Psoas muscle (tissue), 8 donors: ENCODE results near the gene STAT1. TPM values are rescaled to one million over a fixed set of nuclear protein-coding genes. Genes with fewer than 3 reads are reported as not detected.

Experiments used
- ATAC-seq, 4 donors: fragments of 200-7000 bp; cut with Tn5 transposase; one replicate each; pipeline ENCODE4 v1.9.1; 2020; ENCODE audit warnings: moderate library complexity in 3 of 4, mild to moderate bottlenecking in 2 of 4
- DNase-seq, 2 donors: peaks; one replicate each; pipeline ENCODE4 v3.0.0-alpha.2; 2020
- H3K27ac ChIP-seq: fragments of 200-600 bp; one replicate; pipeline ENCODE4 v1.8.0; 2022
- H3K27me3 ChIP-seq, 3 donors: fragments of 200-600 bp in 1 of 3; one replicate each; pipeline versions ENCODE4 v1.6.1 to v1.8.0; 2013 to 2022; ENCODE audit warnings: low read length in 2 of 3, mild to moderate bottlenecking in 2 of 3, moderate library complexity in 1 of 3; ENCODE audit not compliant: insufficient read depth in 3 of 3
- H3K36me3 ChIP-seq, 2 donors: fragments of 200-600 bp in 1 of 2; one replicate each; pipeline versions ENCODE4 v1.6.1 to v1.8.0; 2013 to 2022; ENCODE audit warnings: low read depth in 1 of 2, mild to moderate bottlenecking in 1 of 2, moderate library complexity in 1 of 2; ENCODE audit not compliant: insufficient read depth in 1 of 2
- H3K4me1 ChIP-seq: fragments of 200-600 bp; one replicate; pipeline ENCODE4 v1.8.0; 2022
- H3K4me3 ChIP-seq: fragments of 200-600 bp; one replicate; pipeline ENCODE4 v1.8.0; 2022; ENCODE audit warnings: mild to moderate bottlenecking
- H3K9me3 ChIP-seq: fragments of 200-600 bp; one replicate; pipeline ENCODE4 v1.8.0; 2022
- CTCF ChIP-seq: fragments of 200-600 bp; IDR thresholded peaks from one replicate; pipeline ENCODE4 v1.8.0; 2022; ENCODE audit warnings: antibody characterized with exemption
- WGBS, 3 donors: extraction: QIAGEN DNeasy Blood & Tissue Kit; methylation state at CpG; one replicate each; pipeline versions ENCODE4 v1.1.6 to v1.1.7; 2013; 5-methylcytosine and 5-hydroxymethylcytosine counted together
- intact Hi-C, 2 donors: fragments of 100-400 bp; cut with DNase I; formaldehyde crosslinking; loops; one replicate each; pipeline versions ENCODE4 v1.11.0 to v1.14.2; 2022
- polyA plus RNA-seq, 3 donors: library from polyadenylated mRNA; stranded (reverse); fragments of 200-250 nt; gene quantifications; one replicate each; pipeline ENCODE4 v1.2.3, GENCODE V29; 2013
- total RNA-seq, 4 donors: library from RNA; stranded (reverse); fragmentation: NEBNext Ultra II Directional in 2 of 4; extraction: Animal tissue kit (Norgen Biotek cat#: 25700) in 2 of 4; gene quantifications; one replicate each; pipeline versions ENCODE4 v1.2.1 to v1.2.4, GENCODE V29; 2021 to 2023
- donor health status: healthy with polysubstance abuse.
- donor health status: DM: no; HTN: no; CAD: no; lungs with moderate emphysema.
- donor health status: Bipolar disorder and iron deficiency.
- donor health status: healthy.
- donor health status: DM: yes; HTN: yes; CAD: no.
- donor health status: DM: no; HTN: no; CAD: no.
- donor health status: DM: no; HTN: no; CAD: no.
- donor health status: DM: yes; HTN: yes; CAD: no.

STAT1 gene
- total and polyA plus RNA-seq, 7 donors: 14.2 to 49.0 (median 33.2) TPM

- H3K27ac ChIP-seq: no peak overlapping the region
- H3K4me1 ChIP-seq: no peaks in the 10 kb centered on the region
- no peak for ATAC-seq
- peaks cover 38 to 100% of the 10 kb centered on the region in 2 donors for H3K36me3 ChIP-seq
- 70 to 78% (median 72%) methylated on average over 2 of the region's 2 CpGs for WGBS, 3 donors
- H3K9me3 ChIP-seq: no peaks in the 10 kb centered on the region
- no peak for DNase-seq
- H3K27me3 ChIP-seq: no peaks in the 10 kb centered on the region
- TF ChIP-seq CTCF: no peak
- H3K4me3 ChIP-seq: no peak overlapping the region
- intact Hi-C loops: no loop called here
Observed at GRCh38 chr2:191001032-191001431, 12.9 kb downstream of the STAT1 start.

GRCh38 chr2:190999949-191000665, 13.9 kb downstream of the STAT1 start:
- no peak overlapping the region for H3K4me3 ChIP-seq
- H3K9me3 ChIP-seq: no peaks in the 10 kb centered on the region
- ATAC-seq: no peak
- intact Hi-C loops: no loop called here
- 82 to 87% (median 85%) methylated on average over 9 of the region's 9 CpGs for WGBS, 3 donors
- no peaks in the 10 kb centered on the region for H3K4me1 ChIP-seq
- no peak for TF ChIP-seq CTCF
- H3K36me3 ChIP-seq: peaks cover 42 to 100% of the 10 kb centered on the region in 2 donors
- DNase-seq: no peak
- no peak overlapping the region for H3K27ac ChIP-seq
- no peaks in the 10 kb centered on the region for H3K27me3 ChIP-seq

GRCh38 chr2:190999058-190999457, 14.9 kb downstream of the STAT1 start:
- Histone ChIP-seq H3K36me3 (peaks cover 39 to 100% of the 10 kb centered on the region in 2 donors), H3K27me3 (no peaks in the 10 kb centered on the region), H3K9me3 (no peaks in the 10 kb centered on the region), H3K27ac (no peak overlapping the region), H3K4me3 (no peak overlapping the region), H3K4me1 (no peaks in the 10 kb centered on the region)
- no peak for TF ChIP-seq CTCF
- WGBS, 3 donors: 90 to 92% (median 90%) methylated on average over 7 of the region's 7 CpGs
- DNase-seq (no peak), ATAC-seq (no peak)
- intact Hi-C loops: no loop called here

- Histone ChIP-seq H3K4me3 (no peak overlapping the region), H3K27ac (no peak overlapping the region), H3K27me3 (no peaks in the 10 kb centered on the region), H3K36me3 (peaks cover 34 to 100% of the 10 kb centered on the region in 2 donors), H3K9me3 (no peaks in the 10 kb centered on the region), H3K4me1 (no peaks in the 10 kb centered on the region)
- WGBS, 3 donors: 91 to 93% (median 91%) methylated on average over 8 of the region's 8 CpGs
- ATAC-seq (no peak), DNase-seq (no peak)
- no peak for TF ChIP-seq CTCF
- intact Hi-C loops: no loop called here
Observed at GRCh38 chr2:190997526-190998113, 16.4 kb downstream of the STAT1 start.
